Ascending aorta (tissue), 2 donors: Measurements from ENCODE around the gene ZFHX2. TPM values are rescaled to one million over a fixed set of nuclear protein-coding genes. Genes with fewer than 3 reads are reported as not detected.

Source experiments
- DNase-seq, 2 donors: peaks; one replicate each; pipeline ENCODE4 v3.0.0-alpha.2; 2019; ENCODE audit warnings: low spot score in 2 of 2
- H3K27ac ChIP-seq, 2 donors: fragments of 200-600 bp; sonication (generic); one replicate each; pipeline ENCODE4 v1.5.1; 2016 to 2017; ENCODE audit warnings: mild to moderate bottlenecking in 1 of 2
- H3K27me3 ChIP-seq: fragments of 200-600 bp; sonication (generic); one replicate; pipeline ENCODE4 v1.5.1; 2017
- H3K36me3 ChIP-seq, 2 donors: fragments of 200-600 bp; sonication (generic); one replicate each; pipeline ENCODE4 v1.5.1; 2016
- H3K4me1 ChIP-seq, 2 donors: fragments of 200-600 bp; sonication (generic); one replicate each; pipeline ENCODE4 v1.5.1; 2016 to 2017; ENCODE audit warnings: mild to moderate bottlenecking in 1 of 2
- H3K4me3 ChIP-seq, 2 donors: fragments of 200-600 bp; sonication (generic); one replicate each; pipeline ENCODE4 v1.5.1; 2016 to 2017; ENCODE audit warnings: mild to moderate bottlenecking in 1 of 2
- H3K9me3 ChIP-seq, 2 donors: fragments of 200-600 bp; sonication (generic); one replicate each; pipeline ENCODE4 v1.5.1; 2016
- intact Hi-C: fragments of 100-400 bp; cut with DNase I; formaldehyde crosslinking; loops from one replicate; pipeline ENCODE4 v1.15.1; 2023
- total RNA-seq: library from RNA; depleted of rRNA; stranded (reverse); fragments of >200 nt; gene quantifications from one replicate; pipeline ENCODE4 v1.1.0, GENCODE V29; 2016
- TF ChIP-seq, protein P1 (sequence below), 3 experiments: fragments of 200-600 bp in 2 of 3; fragments of 450-650 bp in 1 of 3; sonication (generic) in 2 of 3; IDR thresholded peaks; one replicate each; pipeline ENCODE4 v1.5.1; 2016 to 2019; ENCODE audit warnings: antibody characterized with exemption in 3 of 3, mild to moderate bottlenecking in 1 of 3, moderate library complexity in 1 of 3

Gene ZFHX2
- total RNA-seq, 1 donor from 2014 or later, result 1.3 TPM

DNA sequence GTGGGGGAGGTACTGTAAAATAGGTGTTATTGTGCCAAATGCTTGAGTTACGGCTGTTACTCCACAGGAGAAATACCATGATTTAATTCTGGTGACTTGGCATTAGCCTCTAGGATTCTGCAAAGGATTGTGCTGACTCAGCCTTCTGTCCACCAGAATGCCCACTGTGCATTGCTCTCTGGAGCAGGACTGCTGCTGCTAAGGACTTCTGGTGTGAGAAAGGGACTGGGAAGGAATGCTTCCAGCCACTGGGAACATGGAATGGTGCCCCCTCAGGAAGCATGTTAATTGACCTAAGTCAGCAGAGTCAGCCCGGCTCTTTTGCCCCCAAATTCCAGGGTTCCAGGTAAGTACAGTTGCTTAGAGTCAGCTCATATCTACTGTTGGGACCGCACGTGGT is 32.9 kb downstream of the ZFHX2 start:
- Histone ChIP-seq H3K27me3 (no peaks in the 10 kb centered on the region), H3K4me3 (no peak overlapping the region), H3K36me3 (no peaks in the 10 kb centered on the region), H3K27ac (no peak overlapping the region), H3K9me3 (no peaks in the 10 kb centered on the region), H3K4me1 (no peaks in the 10 kb centered on the region)
- intact Hi-C loops, result no loop called here
- TF ChIP-seq, protein P1, sequence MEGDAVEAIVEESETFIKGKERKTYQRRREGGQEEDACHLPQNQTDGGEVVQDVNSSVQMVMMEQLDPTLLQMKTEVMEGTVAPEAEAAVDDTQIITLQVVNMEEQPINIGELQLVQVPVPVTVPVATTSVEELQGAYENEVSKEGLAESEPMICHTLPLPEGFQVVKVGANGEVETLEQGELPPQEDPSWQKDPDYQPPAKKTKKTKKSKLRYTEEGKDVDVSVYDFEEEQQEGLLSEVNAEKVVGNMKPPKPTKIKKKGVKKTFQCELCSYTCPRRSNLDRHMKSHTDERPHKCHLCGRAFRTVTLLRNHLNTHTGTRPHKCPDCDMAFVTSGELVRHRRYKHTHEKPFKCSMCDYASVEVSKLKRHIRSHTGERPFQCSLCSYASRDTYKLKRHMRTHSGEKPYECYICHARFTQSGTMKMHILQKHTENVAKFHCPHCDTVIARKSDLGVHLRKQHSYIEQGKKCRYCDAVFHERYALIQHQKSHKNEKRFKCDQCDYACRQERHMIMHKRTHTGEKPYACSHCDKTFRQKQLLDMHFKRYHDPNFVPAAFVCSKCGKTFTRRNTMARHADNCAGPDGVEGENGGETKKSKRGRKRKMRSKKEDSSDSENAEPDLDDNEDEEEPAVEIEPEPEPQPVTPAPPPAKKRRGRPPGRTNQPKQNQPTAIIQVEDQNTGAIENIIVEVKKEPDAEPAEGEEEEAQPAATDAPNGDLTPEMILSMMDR (IDR thresholded peaks at IDR 0.05), result no peak
- DNase-seq, result no peak

DNA sequence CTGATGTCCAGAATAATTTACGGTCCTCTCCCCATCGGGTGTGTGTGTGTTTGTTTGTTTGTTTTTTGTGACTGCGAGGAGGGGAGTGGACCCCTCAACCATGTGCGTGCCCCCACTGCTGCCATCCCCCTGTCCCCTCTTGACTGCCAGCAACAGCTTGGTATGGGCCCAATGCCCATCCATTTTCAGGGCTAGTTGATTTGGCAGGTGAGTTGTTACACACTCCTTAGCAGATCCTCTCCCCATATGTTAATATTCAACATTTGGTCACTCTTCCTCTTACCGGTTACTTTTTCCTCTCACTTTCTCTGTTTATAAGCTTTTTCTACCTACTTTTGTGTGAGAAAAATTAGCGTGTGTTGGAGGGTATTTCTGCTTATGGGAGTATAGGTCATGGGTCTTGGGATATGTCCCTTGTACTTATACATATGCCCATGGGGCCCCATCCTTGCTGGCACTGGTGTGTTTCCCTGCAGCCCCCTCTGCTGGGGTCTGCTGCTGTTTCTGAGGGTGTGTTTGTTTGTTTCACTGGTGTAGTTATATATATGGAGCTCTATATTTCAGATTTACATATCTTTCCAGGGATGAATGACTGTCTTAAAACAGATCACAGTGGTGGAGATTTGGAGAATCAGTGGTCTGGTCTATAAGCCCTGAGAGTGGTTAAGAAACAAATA is 33.8 kb downstream of the ZFHX2 start:
- no peaks in the 10 kb centered on the region for H3K27me3 ChIP-seq
- no peak overlapping the region for H3K27ac ChIP-seq
- intact Hi-C loops, result no loop called here
- no peak for DNase-seq
- no peaks in the 10 kb centered on the region for H3K4me1 ChIP-seq
- H3K9me3 ChIP-seq, result no peaks in the 10 kb centered on the region
- TF ChIP-seq, protein P1 (IDR thresholded peaks at IDR 0.05), result no peak
- no peak overlapping the region for H3K4me3 ChIP-seq
- H3K36me3 ChIP-seq, result no peaks in the 10 kb centered on the region

DNA sequence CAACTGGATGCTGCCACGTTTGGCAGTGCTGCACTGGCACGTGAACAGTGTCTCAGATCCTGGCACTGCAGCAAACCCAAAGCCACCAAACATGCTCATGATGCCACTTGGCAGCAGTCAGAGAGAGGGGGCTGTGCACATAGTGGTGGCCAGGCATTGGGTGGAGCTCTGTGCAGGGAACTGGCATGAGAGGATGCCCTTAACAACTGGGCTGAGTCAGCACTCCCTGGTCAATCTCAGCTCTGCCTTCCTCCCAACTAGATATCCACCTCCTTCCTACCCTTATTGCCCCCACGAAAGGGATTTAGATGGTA is 37.0 kb downstream of the ZFHX2 start:
- Histone ChIP-seq H3K36me3 (no peaks in the 10 kb centered on the region), H3K27me3 (no peaks in the 10 kb centered on the region), H3K9me3 (no peaks in the 10 kb centered on the region), H3K4me3 (no peak overlapping the region), H3K27ac (no peak overlapping the region), H3K4me1 (no peaks in the 10 kb centered on the region)
- TF ChIP-seq, protein P1 (IDR thresholded peaks at IDR 0.05), result no peak
- no peak for DNase-seq
- intact Hi-C loops, result no loop called here

DNA sequence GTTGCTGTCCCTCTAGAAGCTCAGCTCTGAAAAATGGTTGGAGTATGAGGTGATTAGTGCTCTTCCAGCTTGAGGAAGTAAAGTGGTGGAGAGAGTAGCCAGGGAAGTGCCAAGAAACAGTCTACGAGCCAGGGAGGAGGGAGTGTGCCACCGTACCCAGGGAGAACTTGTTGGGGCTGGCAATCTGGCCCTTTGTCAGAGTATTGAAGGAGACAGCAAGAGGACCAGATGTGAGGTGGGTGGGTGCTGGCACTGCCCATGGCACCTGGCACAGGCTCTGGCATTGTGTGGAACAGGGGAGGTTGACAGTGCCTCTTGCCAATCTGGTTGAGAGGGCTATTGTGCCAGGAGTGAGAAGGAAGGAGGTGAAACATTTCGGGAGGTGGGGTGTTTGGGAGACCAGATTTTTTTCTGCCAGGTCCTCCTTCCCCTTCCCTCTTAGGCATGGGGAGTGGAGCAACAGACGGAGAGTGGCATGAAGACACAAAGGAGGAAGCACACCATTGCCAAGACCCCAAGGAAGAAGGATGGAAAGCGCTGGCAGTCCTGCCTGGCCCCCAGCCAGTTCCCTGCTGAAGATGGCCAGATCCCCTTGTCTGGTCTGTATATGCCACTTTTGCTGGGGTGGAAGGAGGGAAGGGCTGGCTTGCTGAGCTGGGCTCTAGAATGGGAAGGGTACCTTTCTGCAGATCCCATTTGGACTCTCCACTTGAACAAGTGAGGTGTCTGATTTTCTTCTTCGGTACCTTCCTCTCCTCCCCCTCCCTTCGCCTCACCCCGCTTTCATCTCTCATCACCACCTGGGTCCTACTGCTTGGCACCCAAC is 37.5 kb downstream of the ZFHX2 start:
- intact Hi-C loops, result no loop called here
- Histone ChIP-seq H3K4me3 (no peak overlapping the region), H3K27ac (no peak overlapping the region)

DNA sequence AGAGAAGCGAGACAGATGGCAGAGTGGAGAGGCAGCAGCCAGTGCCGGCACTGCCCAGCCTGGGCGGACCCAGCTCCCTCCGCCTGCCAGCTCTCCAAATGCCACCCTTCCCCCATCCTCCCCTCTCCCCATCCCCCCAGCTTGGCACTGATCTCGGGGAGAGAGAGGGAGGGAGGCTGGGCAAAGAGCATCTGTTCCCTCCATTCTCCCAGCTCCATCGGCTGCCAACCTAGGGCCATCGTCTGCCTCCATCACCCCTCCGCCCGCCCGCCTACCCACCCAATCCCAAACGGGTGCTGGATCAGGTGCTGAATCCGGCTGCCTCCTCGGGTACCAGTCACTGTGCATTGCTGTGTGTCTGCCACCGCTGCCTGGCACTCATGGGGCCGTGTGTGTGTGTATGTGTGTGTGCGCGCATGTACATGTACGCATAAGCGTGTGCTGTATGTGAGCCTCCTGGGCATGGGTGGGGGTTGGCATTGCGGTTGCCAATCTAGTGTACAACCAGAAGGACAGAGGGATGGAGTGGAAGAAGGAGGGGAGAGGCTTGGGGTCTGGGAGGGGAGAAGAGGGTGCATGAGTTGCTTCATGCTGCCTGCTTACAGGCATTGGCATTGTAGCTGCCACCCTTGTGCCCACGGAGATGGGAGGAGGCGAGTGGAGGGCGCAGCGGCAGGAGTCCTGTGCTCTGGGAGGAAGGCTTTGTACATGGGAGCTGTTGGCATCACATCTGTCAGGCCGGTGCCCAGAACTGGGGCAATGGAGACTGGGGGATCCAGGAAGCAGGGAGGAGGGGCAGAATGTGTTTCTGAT is 38.4 kb downstream of the ZFHX2 start:
- no peak overlapping the region for H3K27ac ChIP-seq
- no peaks in the 10 kb centered on the region for H3K4me1 ChIP-seq
- no peaks in the 10 kb centered on the region for H3K9me3 ChIP-seq
- DNase-seq, result no peak
- no peaks in the 10 kb centered on the region for H3K36me3 ChIP-seq
- H3K4me3 ChIP-seq, result no peak overlapping the region
- TF ChIP-seq, protein P1 (IDR thresholded peaks at IDR 0.05), result no peak
- H3K27me3 ChIP-seq, result no peaks in the 10 kb centered on the region
- intact Hi-C loops, result no loop called here

More for the DNA sequence above, 37.5 kb downstream of the ZFHX2 start:
- no peak for DNase-seq
- H3K36me3 ChIP-seq, result no peaks in the 10 kb centered on the region
- H3K4me1 ChIP-seq, result no peaks in the 10 kb centered on the region
- TF ChIP-seq, protein P1 (IDR thresholded peaks at IDR 0.05), result no peak
- no peaks in the 10 kb centered on the region for H3K27me3 ChIP-seq
- no peaks in the 10 kb centered on the region for H3K9me3 ChIP-seq
